SU-DHL-6 (cell line): ENCODE results near the gene KNDC1.

ENCODE experiments used
- H2AFZ ChIP-seq: fragments of 200-600 bp; sonication (generic); 2 replicates; pipeline ENCODE4 v1.6.1; 2014; ENCODE audit warnings: low read depth, mild to moderate bottlenecking, moderate library complexity, mixed read lengths, antibody characterized with exemption, low read length; ENCODE audit not compliant: severe bottlenecking
- H3F3A ChIP-seq: fragments of 200-600 bp; shearing (Covaris generic); 2 replicates; pipeline ENCODE4 v1.6.0; 2016; ENCODE audit warnings: antibody characterized with exemption, mild to moderate bottlenecking; ENCODE audit not compliant: insufficient read depth
- H3K27ac ChIP-seq: fragments of 200-600 bp; sonication (generic); 2 replicates; pipeline ENCODE4 v1.5.1; 2016; ENCODE audit warnings: low read depth, mild to moderate bottlenecking, low read length, moderate library complexity, mixed read lengths
- H3K27me3 ChIP-seq: fragments of 200-600 bp; sonication (generic), shearing (Covaris generic); 2 replicates; pipeline ENCODE4 v1.6.0; 2014; ENCODE audit warnings: mild to moderate bottlenecking, low read length
- H3K36me3 ChIP-seq: fragments of 200-600 bp; sonication (generic); 2 replicates; pipeline ENCODE4 v1.6.1; 2014; ENCODE audit warnings: mild to moderate bottlenecking, low read length, mixed read lengths
- H3K4me2 ChIP-seq: fragments of 300-600, 200-600 bp; shearing (Covaris generic), sonication (generic); 2 replicates; pipeline ENCODE4 v1.6.0; 2014; ENCODE audit warnings: low read length, low read depth, mild to moderate bottlenecking; ENCODE audit not compliant: poor library complexity, severe bottlenecking
- H3K4me3 ChIP-seq: fragments of 200-600 bp; sonication (generic); 2 replicates; pipeline ENCODE4 v1.5.1; 2014; ENCODE audit warnings: antibody characterized with exemption, low read length, mild to moderate bottlenecking, mixed read lengths; ENCODE audit not compliant: insufficient read depth, poor library complexity, severe bottlenecking
- H3K79me2 ChIP-seq: fragments of 200-600 bp; sonication (generic); 2 replicates; pipeline ENCODE4 v1.6.1; 2014; ENCODE audit warnings: mild to moderate bottlenecking, low read length, moderate library complexity; ENCODE audit not compliant: insufficient read depth
- H3K9ac ChIP-seq: fragments of 200-600 bp; sonication (generic); 2 replicates; pipeline ENCODE4 v1.7.0; 2014; ENCODE audit warnings: mild to moderate bottlenecking, low read length
- H3K9me2 ChIP-seq: fragments of 200-600 bp; sonication (generic); replicated peaks from 2 replicates; pipeline ENCODE4 v1.6.1; 2014; ENCODE audit warnings: low read length; ENCODE audit not compliant: insufficient read depth
- H3K9me3 ChIP-seq: fragments of 200-600 bp; sonication (generic); 2 replicates; pipeline ENCODE4 v1.6.1; 2014; ENCODE audit warnings: low read length, mixed read lengths; ENCODE audit not compliant: insufficient read depth
- H4K20me1 ChIP-seq: fragments of 200-600 bp; sonication (generic); 2 replicates; pipeline ENCODE4 v1.6.1; 2014; ENCODE audit warnings: low read depth, mild to moderate bottlenecking, antibody characterized with exemption, low read length, moderate library complexity, mixed read lengths
- CTCF ChIP-seq: fragments of 200-600 bp; sonication (generic); IDR thresholded peaks from one replicate; pipeline ENCODE4 v1.5.1; 2017; ENCODE audit warnings: antibody characterized with exemption, mild to moderate bottlenecking, low read length, moderate library complexity; ENCODE audit not compliant: insufficient read depth, poor library complexity, severe bottlenecking
- EZH2phosphoT487 ChIP-seq: fragments of 200-600 bp; sonication (generic), shearing (Covaris generic); conservative IDR thresholded peaks from 2 replicates; pipeline ENCODE4 v1.6.1; 2018; ENCODE audit warnings: mild to moderate bottlenecking, antibody characterized with exemption, low read length, moderate library complexity, mixed read lengths

The KNDC1 gene

GRCh38 chr10:133180965-133181639 lies 21.1 kb downstream of the KNDC1 start:
- H3F3A ChIP-seq, result no peaks in the 10 kb centered on the region

GRCh38 chr10:133182190-133182589 lies 22.2 kb downstream of the KNDC1 start:
- Histone ChIP-seq H3F3A (no peaks in the 10 kb centered on the region), H2AFZ (no peak overlapping the region), H4K20me1 (no peaks in the 10 kb centered on the region), H3K79me2 (no peaks in the 10 kb centered on the region), H3K4me3 (no peak overlapping the region), H3K27me3 (no peaks in the 10 kb centered on the region), H3K9me3 (peaks cover 10% of the 10 kb centered on the region; the same call in 1 of the 2 replicates), H3K4me2 (no peak overlapping the region), H3K9me2 (no peaks in the 10 kb centered on the region), H3K27ac (no peak overlapping the region), H3K9ac (no peak overlapping the region), H3K36me3 (no peaks in the 10 kb centered on the region)
- no peak for TF ChIP-seq CTCF
- TF ChIP-seq EZH2phosphoT487, result no peak

More at GRCh38 chr10:133180965-133181639, 21.1 kb downstream of the KNDC1 start:
- Histone ChIP-seq H3K4me3 (no peak overlapping the region), H3K9me3 (peaks cover 12% of the 10 kb centered on the region; the same call in 1 of the 2 replicates), H3K9me2 (no peaks in the 10 kb centered on the region), H4K20me1 (no peaks in the 10 kb centered on the region), H3K4me2 (no peak overlapping the region), H3K79me2 (no peaks in the 10 kb centered on the region), H2AFZ (no peak overlapping the region), H3K9ac (no peak overlapping the region), H3K36me3 (no peaks in the 10 kb centered on the region), H3K27me3 (no peaks in the 10 kb centered on the region), H3K27ac (no peak overlapping the region)
- TF ChIP-seq CTCF (no peak), EZH2phosphoT487 (no peak)

GRCh38 chr10:133182791-133183645 lies 23.0 kb downstream of the KNDC1 start:
- no peaks in the 10 kb centered on the region for H4K20me1 ChIP-seq
- no peak overlapping the region for H3K9ac ChIP-seq
- H3F3A ChIP-seq, result no peaks in the 10 kb centered on the region
- H3K4me3 ChIP-seq, result no peak overlapping the region
- TF ChIP-seq EZH2phosphoT487 (no peak), CTCF (no peak)
- H3K27me3 ChIP-seq, result no peaks in the 10 kb centered on the region
- peaks cover 2% of the 10 kb centered on the region; the same call in 1 of the 2 replicates for H3K9me3 ChIP-seq
- H3K36me3 ChIP-seq, result no peaks in the 10 kb centered on the region
- no peak overlapping the region for H3K4me2 ChIP-seq
- no peaks in the 10 kb centered on the region for H3K79me2 ChIP-seq
- H2AFZ ChIP-seq, result no peak overlapping the region
- no peak overlapping the region for H3K27ac ChIP-seq
- no peaks in the 10 kb centered on the region for H3K9me2 ChIP-seq
